HepG2 (cell line): ENCODE data around the gene SLC6A9. TPM values are rescaled to one million over a fixed set of nuclear protein-coding genes. Genes with fewer than 3 reads are reported as not detected.

Experiments
- ARID2 ChIP-seq: sonication (generic); formaldehyde crosslinking; IDR thresholded peaks from 2 replicates; pipeline ENCODE4 v1.8.1; 2022; ENCODE audit warnings: mild to moderate bottlenecking, missing genetic modification reagents, borderline replicate concordance
- ASH2L ChIP-seq: fragments of 300-600, 200-600 bp; sonication (generic); IDR thresholded peaks from 2 replicates; pipeline ENCODE4 v1.7.0; 2017; ENCODE audit warnings: low read depth, mild to moderate bottlenecking, moderate library complexity, mixed read lengths, low read length; ENCODE audit not compliant: insufficient read length
- EZH2 ChIP-seq: conservative IDR thresholded peaks from 2 replicates; pipeline ENCODE4 v1.6.1; 2012; ENCODE audit warnings: mild to moderate bottlenecking, low read depth, low read length, moderate library complexity
- FOXP1 ChIP-seq, 2 experiments: fragments of 450-650 bp in 1 of 2; IDR thresholded peaks; 2 replicates each; pipeline ENCODE4 v1.6.1; 2017 to 2018; ENCODE audit warnings: antibody characterized with exemption in 1 of 2
- HNF4G ChIP-seq, 2 experiments: sonication (generic) in 1 of 2; formaldehyde crosslinking in 1 of 2; IDR thresholded peaks; 2 replicates each; pipeline versions ENCODE4 v1.4.0 to v1.6.1; 2011 to 2020; ENCODE audit warnings: borderline replicate concordance in 2 of 2, low read depth in 2 of 2, mild to moderate bottlenecking in 2 of 2, low read length in 1 of 2, missing genetic modification reagents in 1 of 2, moderate library complexity in 1 of 2
- SOX13 ChIP-seq, 3 experiments: fragments of 450-650 bp in 1 of 3; sonication (generic) in 1 of 3; formaldehyde crosslinking in 1 of 3; IDR thresholded peaks in 2 of 3; conservative IDR thresholded peaks in 1 of 3; 2 replicates each; pipeline versions ENCODE4 v1.5.0 to v1.6.1; 2016 to 2020; ENCODE audit warnings: antibody characterized with exemption in 1 of 3, mild to moderate bottlenecking in 1 of 3, missing compliant biosample characterization in 1 of 3, missing genetic modification reagents in 1 of 3, moderate library complexity in 1 of 3
- TAF15 ChIP-seq: fragments of 200-400 bp; formaldehyde crosslinking; IDR thresholded peaks from one replicate; pipeline ENCODE4 v1.6.1; 2018; ENCODE audit warnings: mild to moderate bottlenecking, low read depth, low read length; ENCODE audit not compliant: poor library complexity, severe bottlenecking
- ZNF337 ChIP-seq: sonication (generic); formaldehyde crosslinking; IDR thresholded peaks from 2 replicates; pipeline ENCODE4 v1.5.1; 2020; ENCODE audit warnings: missing genetic modification reagents, low read depth, mild to moderate bottlenecking, borderline replicate concordance
- ZNF33A ChIP-seq: sonication (generic); formaldehyde crosslinking; IDR thresholded peaks from 2 replicates; pipeline ENCODE4 v1.5.1; 2020; ENCODE audit warnings: missing genetic modification reagents, mild to moderate bottlenecking, moderate library complexity, borderline replicate concordance
- ZNF546 ChIP-seq: sonication (generic); formaldehyde crosslinking; conservative IDR thresholded peaks from 2 replicates; pipeline ENCODE4 v1.8.1; 2023; ENCODE audit warnings: mild to moderate bottlenecking, missing genetic modification reagents
- ZNF563 ChIP-seq: sonication (generic); formaldehyde crosslinking; IDR thresholded peaks from 2 replicates; pipeline ENCODE4 v1.8.0; 2022; ENCODE audit warnings: mild to moderate bottlenecking, moderate library complexity, missing genetic modification reagents
- ZSCAN12 ChIP-seq: sonication (generic); formaldehyde crosslinking; IDR thresholded peaks from 2 replicates; pipeline ENCODE4 v1.9.0; 2021; ENCODE audit warnings: mild to moderate bottlenecking, missing genetic modification reagents
- polyA plus RNA-seq, 8 experiments: library from polyadenylated mRNA; depleted of rRNA in 3 of 8; stranded (reverse) in 7 of 8; unstranded in 1 of 8; fragments of >200 nt; fragmentation: Illumina TruSeq in 4 of 8; extraction: Trizol in 4 of 8; gene quantifications; 2 replicates each; pipeline versions ENCODE4 v1.2.1 to v1.2.3, GENCODE V29; 2011 to 2016; ENCODE audit warnings: low read depth in 4 of 8, missing spikeins in 1 of 8, mixed read lengths in 1 of 8; ENCODE audit not compliant: insufficient read depth in 1 of 8
- total RNA-seq, 5 experiments: library from RNA; depleted of rRNA; stranded (reverse); fragments of >200 nt; fragmentation: Illumina TruSeq; extraction: Trizol; gene quantifications; 2 replicates each; pipeline ENCODE4 v1.2.3, GENCODE V29; 2016; ENCODE audit warnings: low read depth in 1 of 5
- TF ChIP-seq, protein P1 (sequence below): sonication (generic); formaldehyde crosslinking; IDR thresholded peaks from 2 replicates; pipeline ENCODE4 v1.4.0; 2020; ENCODE audit warnings: missing genetic modification reagents
- TF ChIP-seq, protein P2 (sequence below): sonication (generic); formaldehyde crosslinking; IDR thresholded peaks from 2 replicates; pipeline ENCODE4 v1.4.0; 2020; ENCODE audit warnings: missing genetic modification reagents, borderline replicate concordance
- TF ChIP-seq, protein P3 (sequence below): sonication (generic); formaldehyde crosslinking; IDR thresholded peaks from 2 replicates; pipeline ENCODE4 v1.5.1; 2020; ENCODE audit warnings: mild to moderate bottlenecking, missing genetic modification reagents
- TF ChIP-seq, protein P4 (sequence below): sonication (generic); formaldehyde crosslinking; IDR thresholded peaks from 2 replicates; pipeline ENCODE4 v1.4.0; 2020; ENCODE audit warnings: missing genetic modification reagents, borderline replicate concordance

SLC6A9 gene
- total and polyA plus RNA-seq, 2 of the 13 experiments (the other 11 are each of a cell fraction or from before 2014, with no cell fraction given), result 8.5 to 9.9 TPM

DNA sequence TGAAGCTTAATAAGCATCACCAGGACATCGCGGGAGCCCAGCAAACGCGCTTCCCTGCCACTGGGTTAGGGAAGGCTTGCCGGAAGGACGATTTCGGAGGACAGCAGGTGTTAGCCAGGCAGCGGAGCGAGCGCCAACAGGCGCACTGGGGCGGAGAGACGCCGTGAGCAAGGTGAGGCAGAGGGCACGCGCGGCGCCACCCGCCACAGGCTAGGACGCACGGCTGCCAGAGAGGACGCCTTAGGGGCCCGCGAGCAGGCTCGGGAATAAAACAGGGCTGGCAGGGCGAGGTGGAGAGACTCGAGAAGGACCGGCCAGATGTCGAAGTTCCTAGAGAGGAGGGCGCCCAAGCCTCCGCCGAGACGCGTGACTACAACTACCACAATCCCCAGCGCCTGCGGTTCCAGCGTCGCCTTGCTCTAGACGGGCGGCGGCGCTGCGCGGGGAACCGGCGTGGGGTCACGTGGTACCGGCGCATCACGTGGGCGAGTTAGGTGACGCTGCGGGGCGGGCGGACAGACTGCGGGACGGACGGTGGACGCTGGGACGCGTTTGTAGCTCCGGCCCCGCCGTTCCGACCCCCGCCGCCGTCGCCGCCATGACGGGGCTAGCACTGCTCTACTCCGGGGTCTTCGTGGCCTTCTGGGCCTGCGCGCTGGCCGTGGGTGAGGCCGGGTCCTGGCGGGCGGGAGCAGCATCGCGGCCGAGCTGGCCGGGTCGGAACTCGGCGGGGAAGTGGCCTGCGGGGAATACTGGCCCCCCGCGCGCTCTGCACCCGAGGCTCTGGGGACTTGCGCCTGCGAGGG is 56.6 kb downstream of the SLC6A9 start, which contains the start of gene ATP6V0B (continued):
- TF ChIP-seq ZNF563 (CRISPR knock-in tag), result peak; percentile 74; the same call in 1 of the 2 replicates
- TF ChIP-seq, protein P1, sequence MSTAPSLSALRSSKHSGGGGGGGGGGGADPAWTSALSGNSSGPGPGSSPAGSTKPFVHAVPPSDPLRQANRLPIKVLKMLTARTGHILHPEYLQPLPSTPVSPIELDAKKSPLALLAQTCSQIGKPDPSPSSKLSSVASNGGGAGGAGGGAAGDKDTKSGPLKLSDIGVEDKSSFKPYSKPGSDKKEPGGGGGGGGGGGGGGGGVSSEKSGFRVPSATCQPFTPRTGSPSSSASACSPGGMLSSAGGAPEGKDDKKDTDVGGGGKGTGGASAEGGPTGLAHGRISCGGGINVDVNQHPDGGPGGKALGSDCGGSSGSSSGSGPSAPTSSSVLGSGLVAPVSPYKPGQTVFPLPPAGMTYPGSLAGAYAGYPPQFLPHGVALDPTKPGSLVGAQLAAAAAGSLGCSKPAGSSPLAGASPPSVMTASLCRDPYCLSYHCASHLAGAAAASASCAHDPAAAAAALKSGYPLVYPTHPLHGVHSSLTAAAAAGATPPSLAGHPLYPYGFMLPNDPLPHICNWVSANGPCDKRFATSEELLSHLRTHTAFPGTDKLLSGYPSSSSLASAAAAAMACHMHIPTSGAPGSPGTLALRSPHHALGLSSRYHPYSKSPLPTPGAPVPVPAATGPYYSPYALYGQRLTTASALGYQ, result 0 out of 2 replicates have a peak, but pooled peaks have one; percentile 51
- TF ChIP-seq EZH2, result no peak
- TF ChIP-seq ARID2, result no peak
- TF ChIP-seq ASH2L, result peak; percentile 34
- TF ChIP-seq ZNF337 (CRISPR knock-in tag), result no peak
- TF ChIP-seq ZSCAN12 (CRISPR knock-in tag), result no peak
- peak; percentile 59; the same call in 1 of the 2 replicates for TF ChIP-seq ZNF546
- 0 out of 2 replicates have a peak, but pooled peaks have one; percentile 62 for TF ChIP-seq ZNF33A (CRISPR knock-in tag)
- TF ChIP-seq, protein P2, sequence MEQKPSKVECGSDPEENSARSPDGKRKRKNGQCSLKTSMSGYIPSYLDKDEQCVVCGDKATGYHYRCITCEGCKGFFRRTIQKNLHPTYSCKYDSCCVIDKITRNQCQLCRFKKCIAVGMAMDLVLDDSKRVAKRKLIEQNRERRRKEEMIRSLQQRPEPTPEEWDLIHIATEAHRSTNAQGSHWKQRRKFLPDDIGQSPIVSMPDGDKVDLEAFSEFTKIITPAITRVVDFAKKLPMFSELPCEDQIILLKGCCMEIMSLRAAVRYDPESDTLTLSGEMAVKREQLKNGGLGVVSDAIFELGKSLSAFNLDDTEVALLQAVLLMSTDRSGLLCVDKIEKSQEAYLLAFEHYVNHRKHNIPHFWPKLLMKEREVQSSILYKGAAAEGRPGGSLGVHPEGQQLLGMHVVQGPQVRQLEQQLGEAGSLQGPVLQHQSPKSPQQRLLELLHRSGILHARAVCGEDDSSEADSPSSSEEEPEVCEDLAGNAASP (CRISPR knock-in tag), result no peak
- TF ChIP-seq TAF15, result no peak
- TF ChIP-seq HNF4G (IDR thresholded peaks at IDR 0.05; ENCODE audit: borderline replicate concordance, low read depth, low read length), result no peak
- TF ChIP-seq HNF4G (CRISPR knock-in tag; IDR thresholded peaks at IDR 0.05; ENCODE audit: borderline replicate concordance, low read depth), result no peak
- TF ChIP-seq, protein P3, sequence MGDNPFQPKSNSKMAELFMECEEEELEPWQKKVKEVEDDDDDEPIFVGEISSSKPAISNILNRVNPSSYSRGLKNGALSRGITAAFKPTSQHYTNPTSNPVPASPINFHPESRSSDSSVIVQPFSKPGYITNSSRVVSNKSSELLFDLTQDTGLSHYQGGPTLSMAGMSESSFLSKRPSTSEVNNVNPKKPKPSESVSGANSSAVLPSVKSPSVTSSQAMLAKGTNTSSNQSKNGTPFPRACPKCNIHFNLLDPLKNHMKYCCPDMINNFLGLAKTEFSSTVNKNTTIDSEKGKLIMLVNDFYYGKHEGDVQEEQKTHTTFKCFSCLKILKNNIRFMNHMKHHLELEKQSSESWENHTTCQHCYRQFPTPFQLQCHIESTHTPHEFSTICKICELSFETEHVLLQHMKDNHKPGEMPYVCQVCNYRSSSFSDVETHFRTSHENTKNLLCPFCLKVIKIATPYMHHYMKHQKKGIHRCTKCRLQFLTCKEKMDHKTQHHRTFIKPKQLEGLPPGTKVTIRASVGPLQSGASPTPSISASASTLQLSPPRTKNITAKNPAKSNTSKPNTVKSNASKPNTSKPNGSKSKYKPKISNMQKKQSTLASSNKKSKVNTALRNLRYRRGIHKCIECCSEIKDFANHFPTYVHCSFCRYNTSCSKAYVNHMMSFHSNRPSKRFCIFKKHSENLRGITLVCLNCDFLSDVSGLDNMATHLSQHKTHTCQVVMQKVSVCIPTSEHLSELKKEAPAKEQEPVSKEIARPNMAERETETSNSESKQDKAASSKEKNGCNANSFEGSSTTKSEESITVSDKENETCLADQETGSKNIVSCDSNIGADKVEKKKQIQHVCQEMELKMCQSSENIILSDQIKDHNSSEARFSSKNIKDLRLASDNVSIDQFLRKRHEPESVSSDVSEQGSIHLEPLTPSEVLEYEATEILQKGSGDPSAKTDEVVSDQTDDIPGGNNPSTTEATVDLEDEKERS (CRISPR knock-in tag), result no peak
- TF ChIP-seq SOX13 (IDR thresholded peaks at IDR 0.05), result no peak
- peak in 1 of 2 experiments; percentile 21; a peak in 1 of 4 replicates for TF ChIP-seq SOX13 (CRISPR knock-in tag; conservative IDR thresholded peaks at IDR 0.05 in 1 of 2, IDR thresholded peaks at IDR 0.05 in 1 of 2)
- TF ChIP-seq, protein P4, sequence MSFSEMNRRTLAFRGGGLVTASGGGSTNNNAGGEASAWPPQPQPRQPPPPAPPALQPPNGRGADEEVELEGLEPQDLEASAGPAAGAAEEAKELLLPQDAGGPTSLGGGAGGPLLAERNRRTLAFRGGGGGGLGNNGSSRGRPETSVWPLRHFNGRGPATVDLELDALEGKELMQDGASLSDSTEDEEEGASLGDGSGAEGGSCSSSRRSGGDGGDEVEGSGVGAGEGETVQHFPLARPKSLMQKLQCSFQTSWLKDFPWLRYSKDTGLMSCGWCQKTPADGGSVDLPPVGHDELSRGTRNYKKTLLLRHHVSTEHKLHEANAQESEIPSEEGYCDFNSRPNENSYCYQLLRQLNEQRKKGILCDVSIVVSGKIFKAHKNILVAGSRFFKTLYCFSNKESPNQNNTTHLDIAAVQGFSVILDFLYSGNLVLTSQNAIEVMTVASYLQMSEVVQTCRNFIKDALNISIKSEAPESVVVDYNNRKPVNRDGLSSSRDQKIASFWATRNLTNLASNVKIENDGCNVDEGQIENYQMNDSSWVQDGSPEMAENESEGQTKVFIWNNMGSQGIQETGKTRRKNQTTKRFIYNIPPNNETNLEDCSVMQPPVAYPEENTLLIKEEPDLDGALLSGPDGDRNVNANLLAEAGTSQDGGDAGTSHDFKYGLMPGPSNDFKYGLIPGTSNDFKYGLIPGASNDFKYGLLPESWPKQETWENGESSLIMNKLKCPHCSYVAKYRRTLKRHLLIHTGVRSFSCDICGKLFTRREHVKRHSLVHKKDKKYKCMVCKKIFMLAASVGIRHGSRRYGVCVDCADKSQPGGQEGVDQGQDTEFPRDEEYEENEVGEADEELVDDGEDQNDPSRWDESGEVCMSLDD (CRISPR knock-in tag), result no peak
- no peak for TF ChIP-seq FOXP1 (IDR thresholded peaks at IDR 0.05)
- no peak for TF ChIP-seq FOXP1 (CRISPR knock-in tag; IDR thresholded peaks at IDR 0.05)
